GM19240 (cell line): ENCODE results near the gene NLN.
"Not testable (repeated sequence)": the region's sequence is repeated elsewhere in the genome, so short reads cannot be mapped to it uniquely, and the experiment has no call there.

Experiments used
- DNase-seq: peaks from one replicate; pipeline ENCODE4 v3.0.0; 2011; ENCODE audit warnings: low spot score; ENCODE audit not compliant: insufficient read length

NLN gene

GRCh38 chr5:65831276-65831675, 109.3 kb downstream of the NLN start:
- DNase-seq: no peak

DNA sequence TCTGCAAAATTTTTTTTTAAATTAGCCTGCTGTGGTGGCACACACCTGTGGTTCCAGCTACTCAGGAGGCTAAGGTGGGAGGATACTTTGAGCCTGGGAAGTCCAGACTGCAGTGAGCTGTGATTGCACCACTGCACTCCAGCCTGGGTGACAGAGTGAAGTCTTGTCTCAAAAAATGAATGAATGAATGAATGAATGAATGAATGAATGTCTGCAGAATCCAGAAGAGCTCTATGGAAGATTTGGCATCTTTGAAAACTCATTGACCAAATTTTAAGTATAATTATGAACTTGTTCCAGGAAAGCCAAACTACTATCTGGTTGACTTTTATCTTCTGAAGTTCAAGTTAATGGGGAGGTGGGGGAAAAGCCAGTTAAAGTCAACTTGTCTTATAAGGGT, 110.1 kb downstream of the NLN start:
- no peak for DNase-seq

- no peak for DNase-seq
Observed at GRCh38 chr5:65832603-65833228, 110.7 kb downstream of the NLN start.

- no peak for DNase-seq
Observed at GRCh38 chr5:65833780-65834179, 111.8 kb downstream of the NLN start.

DNA sequence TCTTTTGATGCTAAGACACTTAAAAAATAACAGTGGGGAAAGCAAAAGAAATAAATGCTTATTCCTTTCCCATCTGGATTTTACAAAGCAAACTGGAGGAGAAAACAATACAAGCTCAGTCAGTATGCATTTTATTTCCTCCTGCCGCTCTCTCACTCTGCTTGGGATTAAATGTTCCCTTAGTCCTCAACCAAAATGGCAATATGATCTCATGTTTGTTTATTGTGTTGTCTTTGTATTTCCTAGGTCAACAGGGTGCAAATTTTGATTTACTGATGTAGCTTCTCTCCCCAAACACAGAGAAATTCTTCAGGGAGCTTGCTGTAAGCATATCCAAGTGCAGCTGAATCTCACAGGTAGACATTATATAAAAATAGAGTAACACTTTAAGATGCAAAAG, 112.3 kb downstream of the NLN start:
- DNase-seq: no peak

DNA sequence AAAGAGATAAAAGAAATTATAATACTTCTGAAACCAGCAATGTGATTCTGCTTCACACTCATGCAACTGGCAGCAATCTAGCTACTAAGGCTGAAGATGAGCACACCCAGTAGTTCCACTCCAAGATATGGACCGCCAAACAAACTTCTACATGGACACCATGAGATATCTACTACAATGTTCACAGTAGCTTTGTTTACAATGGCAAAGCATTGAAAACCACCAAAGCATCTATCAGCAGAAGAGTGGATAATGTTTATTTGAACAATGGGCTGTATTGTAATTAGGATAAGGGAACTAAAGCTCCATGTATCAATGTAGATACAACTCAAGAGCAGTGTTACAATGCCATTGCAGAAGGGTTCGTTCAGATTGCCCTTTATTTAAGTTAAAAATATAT, 113.2 kb downstream of the NLN start:
- no peak for DNase-seq

GRCh38 chr5:65837139-65837538, 115.1 kb downstream of the NLN start:
- no peak for DNase-seq

DNA sequence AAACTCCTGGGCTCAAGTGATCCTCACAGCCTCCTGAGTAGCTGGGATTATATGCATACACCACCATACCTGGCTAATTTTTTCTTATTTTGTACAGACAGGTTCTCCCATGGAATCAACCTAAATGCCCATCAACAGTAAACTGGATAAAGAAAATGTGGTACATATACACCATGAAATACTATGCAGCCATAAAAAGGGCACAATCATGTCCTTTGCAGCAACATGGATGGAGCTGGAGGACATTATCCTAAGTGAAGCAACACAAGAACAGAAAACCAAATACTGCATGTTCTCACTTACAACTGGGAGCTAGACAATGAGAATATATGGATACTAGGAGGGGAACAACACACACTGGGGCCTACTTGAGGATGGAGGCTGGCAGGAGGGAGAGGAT, 117.2 kb downstream of the NLN start:
- DNase-seq: not testable (repeated sequence)

GRCh38 chr5:65840071-65840470, 118.1 kb downstream of the NLN start:
- no peak for DNase-seq

GRCh38 chr5:65844763-65845162, 122.8 kb downstream of the NLN start:
- DNase-seq: not testable (repeated sequence)

GRCh38 chr5:65846101-65846500, 124.1 kb downstream of the NLN start:
- no peak for DNase-seq

DNA sequence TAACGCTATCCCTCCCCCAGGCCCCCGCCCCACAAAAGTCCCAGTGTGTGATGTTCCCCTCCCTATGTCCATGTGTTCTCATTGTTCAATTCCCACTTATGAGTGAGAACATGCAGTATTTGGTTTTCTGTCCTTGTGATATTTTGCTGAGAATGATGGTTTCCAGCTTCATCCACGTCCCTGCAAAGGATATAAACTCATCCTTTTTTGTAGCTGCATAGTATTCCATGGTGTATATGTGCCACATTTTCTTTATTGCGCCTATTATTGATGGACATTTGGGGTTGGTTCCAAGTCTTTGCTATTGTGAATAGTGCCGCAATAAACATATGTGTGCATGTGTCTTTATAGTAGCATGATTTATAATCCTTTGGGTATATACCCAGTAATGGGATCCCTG, 125.0 kb downstream of the NLN start:
- DNase-seq: not testable (repeated sequence)

DNA sequence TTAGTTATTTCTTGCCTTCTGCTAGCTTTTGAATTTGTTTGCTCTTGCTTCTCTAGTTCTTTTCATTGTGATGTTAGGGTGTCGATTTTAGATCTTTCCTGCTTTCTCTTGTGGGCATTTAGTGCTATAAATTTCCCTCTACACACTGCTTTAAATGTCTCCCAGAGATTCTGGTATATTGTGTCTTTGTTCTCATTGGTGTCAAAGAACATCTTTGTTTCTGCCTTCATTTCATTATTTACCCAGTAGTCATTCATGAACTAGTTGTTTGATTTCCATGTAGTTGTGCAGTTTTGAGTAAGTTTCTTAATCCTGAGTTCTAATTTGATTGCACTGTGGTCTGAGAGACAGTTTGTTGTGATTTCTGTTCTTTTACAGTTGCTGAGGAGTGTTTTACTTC, 127.9 kb downstream of the NLN start:
- not testable (repeated sequence) for DNase-seq

DNA sequence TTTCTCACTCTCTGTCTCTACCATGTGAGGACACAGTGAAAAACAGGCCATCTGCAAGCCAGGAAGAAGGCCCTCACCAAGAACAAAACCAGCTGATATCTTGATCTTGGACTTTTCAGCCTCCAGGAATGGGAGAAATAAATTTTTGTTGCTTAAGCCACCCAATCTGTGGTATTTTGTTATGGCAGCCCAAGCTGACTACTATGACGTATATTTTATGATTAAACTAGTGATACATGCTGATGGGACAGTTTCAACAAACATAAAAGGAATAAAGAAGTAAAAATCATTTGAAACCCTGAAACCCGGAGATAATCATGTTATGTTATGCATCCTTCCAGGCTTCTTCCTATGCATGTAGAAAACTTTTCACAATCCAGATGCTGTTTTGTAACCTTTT, 132.9 kb downstream of the NLN start:
- DNase-seq: no peak

- DNase-seq: no peak
Observed at GRCh38 chr5:65855766-65856315, 133.8 kb downstream of the NLN start.

DNA sequence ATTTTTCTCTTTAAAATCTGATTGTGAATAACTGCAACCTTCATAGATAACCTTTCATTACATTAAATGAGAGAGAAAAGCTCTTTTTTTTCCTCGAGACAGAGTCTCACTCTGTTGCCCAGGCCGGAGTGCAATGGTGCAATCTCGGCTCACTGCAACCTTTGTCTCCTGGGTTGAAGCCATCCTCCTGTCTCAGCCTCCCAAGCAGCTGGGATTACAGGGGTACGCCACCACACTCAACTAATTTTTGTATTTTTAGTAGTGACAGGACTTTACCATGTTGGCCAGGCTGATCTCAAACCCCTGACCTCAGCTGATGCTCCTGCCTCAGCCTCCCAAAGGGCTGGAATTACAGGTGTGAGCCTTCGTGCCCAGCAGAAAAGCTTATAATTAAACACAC, 134.5 kb downstream of the NLN start:
- DNase-seq: no peak

DNA sequence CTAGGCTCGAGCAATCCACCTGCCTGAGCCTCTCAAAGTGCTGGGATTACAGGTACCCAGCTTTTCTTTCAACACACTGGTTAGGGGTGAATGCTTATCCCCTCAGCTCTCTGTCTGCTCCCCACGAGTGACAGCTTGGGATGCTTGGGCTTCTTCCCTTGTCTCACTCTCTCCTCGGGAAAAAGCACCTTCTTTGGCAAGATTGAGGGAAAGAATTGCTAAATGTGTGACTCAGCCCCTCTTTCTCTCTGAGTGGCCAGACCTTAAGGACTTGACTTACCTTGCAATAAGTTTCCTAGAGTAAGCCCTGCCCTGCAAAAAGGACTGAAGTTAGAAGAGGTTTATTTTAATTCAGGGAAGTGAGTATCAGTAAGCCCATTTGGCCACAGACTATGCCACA, 136.3 kb downstream of the NLN start:
- no peak for DNase-seq

DNA sequence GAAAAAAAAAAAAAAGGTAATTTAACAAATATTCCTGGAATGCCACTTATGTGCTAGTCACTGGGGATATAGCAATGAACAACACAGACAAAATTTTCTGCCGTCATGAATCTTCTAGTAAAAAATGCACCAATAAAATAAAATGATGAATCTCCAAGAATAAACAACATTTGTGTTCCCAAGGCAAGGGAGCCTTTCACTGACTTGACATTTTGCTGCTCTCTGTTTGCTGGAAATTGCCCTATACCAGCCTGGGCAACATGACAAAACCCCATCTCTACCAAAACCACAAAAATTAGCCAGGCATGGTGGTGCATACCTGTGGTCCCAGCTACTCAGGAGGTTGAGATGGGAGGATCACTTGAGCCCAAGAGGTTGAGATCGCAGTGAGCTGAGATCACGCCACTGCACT, 139.8 kb downstream of the NLN start:
- no peak for DNase-seq

DNA sequence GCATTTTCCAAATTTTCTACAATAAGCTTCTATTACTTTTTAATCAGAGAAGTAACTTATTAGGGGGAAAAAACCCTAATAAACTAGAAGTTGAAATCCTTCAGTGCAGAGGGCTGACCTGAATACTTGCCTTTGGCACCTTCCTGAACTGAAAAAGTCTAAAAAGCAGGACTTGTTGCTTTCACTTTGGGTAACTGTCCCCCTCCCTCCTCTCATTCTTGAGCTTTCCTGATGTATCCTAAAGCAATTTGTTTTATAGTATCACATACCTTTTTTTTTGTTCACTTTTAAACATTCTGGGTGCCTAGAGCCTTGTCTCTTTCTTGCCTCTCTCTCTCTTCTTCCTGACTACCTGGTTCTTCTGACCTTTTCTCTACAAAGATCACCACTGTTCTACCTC, 140.4 kb downstream of the NLN start:
- no peak for DNase-seq

GRCh38 chr5:65863747-65864146, 141.7 kb downstream of the NLN start:
- no peak for DNase-seq

GRCh38 chr5:65866837-65867521, 145.0 kb downstream of the NLN start:
- no peak for DNase-seq

- no peak for DNase-seq
Observed at GRCh38 chr5:65867542-65868195, 145.7 kb downstream of the NLN start.

DNA sequence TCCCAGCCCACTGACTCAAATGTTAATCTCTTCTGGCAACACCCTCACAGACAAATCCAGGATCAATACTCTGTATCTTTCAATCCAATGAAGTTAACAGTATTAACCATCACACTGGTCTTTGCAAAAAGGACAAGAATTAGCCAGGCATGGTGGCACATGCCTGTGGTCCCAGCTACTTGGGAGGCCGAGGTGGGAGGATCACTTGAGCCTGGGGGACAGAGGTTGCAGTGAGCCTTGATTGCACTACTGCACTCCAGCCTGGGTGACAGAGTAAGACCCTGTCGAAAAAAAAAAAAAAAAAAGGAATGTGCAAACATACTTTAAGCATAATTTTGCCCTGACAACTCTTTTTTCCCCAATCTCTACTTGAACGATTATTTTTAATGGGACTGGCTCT, 146.5 kb downstream of the NLN start:
- DNase-seq: no peak
